A549 (cell line): ENCODE results near the gene ADAM12.

Experiments used
- CHD2 ChIP-seq: fragments of 150-350 bp; IDR thresholded peaks from 2 replicates; pipeline ENCODE4 v1.6.1; 2014; ENCODE audit warnings: low read length; ENCODE audit not compliant: partially characterized antibody
- EP300 ChIP-seq, 2 experiments: fragments of >200 bp; sonication (Bioruptor Twin); formaldehyde crosslinking; IDR thresholded peaks; 2 replicates in 1 of 2; 3 replicates in 1 of 2; pipeline ENCODE4 v1.6.1; 2016 to 2017
- FOSL2 ChIP-seq, 2 experiments: fragments of 450-650 bp in 1 of 2; fragments of >200 bp in 1 of 2; sonication (Bioruptor Twin) in 1 of 2; formaldehyde crosslinking; IDR thresholded peaks; 2 replicates each; pipeline versions ENCODE4 v1.5.0 to v1.6.1; 2016 to 2020; ENCODE audit warnings: mild to moderate bottlenecking in 1 of 2, moderate library complexity in 1 of 2
- MAFK ChIP-seq: fragments of 450-650 bp; IDR thresholded peaks from 2 replicates; pipeline ENCODE4 v1.6.1; 2014; ENCODE audit not compliant: partially characterized antibody
- POLR2A ChIP-seq: IDR thresholded peaks from 2 replicates; pipeline ENCODE4 v1.6.1; 2012; ENCODE audit warnings: mild to moderate bottlenecking, low read length
- RCOR1 ChIP-seq: fragments of 150-350 bp; IDR thresholded peaks from 2 replicates; pipeline ENCODE4 v1.6.1; 2014; ENCODE audit warnings: antibody characterized with exemption, low read length, low read depth
- SMC3 ChIP-seq: fragments of >200 bp; sonication (Bioruptor Twin); formaldehyde crosslinking; IDR thresholded peaks from 3 replicates; pipeline ENCODE4 v1.6.1; 2018; ENCODE audit warnings: inconsistent platforms
- SREBF2 ChIP-seq: fragments of 450-650 bp; IDR thresholded peaks from 2 replicates; pipeline ENCODE4 v1.6.1; 2014; ENCODE audit warnings: mild to moderate bottlenecking, moderate library complexity
- TP53 ChIP-seq: fragments of 250-450 bp; sonication (Bioruptor Pico); IDR thresholded peaks from 2 replicates; pipeline ENCODE4 v1.5.0; 2021; ENCODE audit warnings: mild to moderate bottlenecking, moderate library complexity
- TF ChIP-seq, protein P1 (sequence below): fragments of >200 bp; sonication (Bioruptor Twin); formaldehyde crosslinking; IDR thresholded peaks from 3 replicates; pipeline ENCODE4 v1.5.1; 2016
- TF ChIP-seq, protein P2 (sequence below): fragments of 250-450 bp; sonication (Bioruptor Pico); IDR thresholded peaks from 2 replicates; pipeline ENCODE4 v1.5.0; 2020; ENCODE audit warnings: low read depth, mild to moderate bottlenecking, moderate library complexity
- TF ChIP-seq, protein P3 (sequence below): fragments of 450-650 bp; IDR thresholded peaks from 2 replicates; pipeline ENCODE4 v1.6.1; 2014; ENCODE audit warnings: antibody characterized with exemption
- TF ChIP-seq, protein P4 (sequence below): fragments of >200 bp; sonication (Bioruptor Twin); formaldehyde crosslinking; IDR thresholded peaks from 3 replicates; pipeline ENCODE4 v1.6.1; 2016

DNA sequence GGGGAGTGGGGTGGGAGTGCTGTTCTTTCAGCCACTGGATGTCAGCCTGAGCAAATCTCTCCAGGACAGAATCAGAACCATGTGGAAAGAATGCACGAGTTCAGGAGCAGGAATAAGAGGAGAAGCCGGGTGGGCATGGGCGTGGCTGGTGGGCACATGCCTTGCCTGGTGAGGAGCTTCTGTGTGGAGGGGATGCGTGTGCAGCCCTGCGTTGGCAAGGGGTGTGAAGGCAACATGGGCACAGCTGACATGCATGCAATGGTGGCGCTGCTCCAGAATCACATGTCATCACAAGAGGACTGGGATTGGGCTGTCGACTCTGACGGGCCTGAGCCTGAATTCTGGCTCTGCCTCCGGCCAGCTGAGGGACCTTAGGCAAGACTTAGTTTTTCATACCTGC lies 162.1 kb downstream of the ADAM12 start:
- no peak for TF ChIP-seq CHD2
- TF ChIP-seq SREBF2, result no peak
- TF ChIP-seq, protein P1, sequence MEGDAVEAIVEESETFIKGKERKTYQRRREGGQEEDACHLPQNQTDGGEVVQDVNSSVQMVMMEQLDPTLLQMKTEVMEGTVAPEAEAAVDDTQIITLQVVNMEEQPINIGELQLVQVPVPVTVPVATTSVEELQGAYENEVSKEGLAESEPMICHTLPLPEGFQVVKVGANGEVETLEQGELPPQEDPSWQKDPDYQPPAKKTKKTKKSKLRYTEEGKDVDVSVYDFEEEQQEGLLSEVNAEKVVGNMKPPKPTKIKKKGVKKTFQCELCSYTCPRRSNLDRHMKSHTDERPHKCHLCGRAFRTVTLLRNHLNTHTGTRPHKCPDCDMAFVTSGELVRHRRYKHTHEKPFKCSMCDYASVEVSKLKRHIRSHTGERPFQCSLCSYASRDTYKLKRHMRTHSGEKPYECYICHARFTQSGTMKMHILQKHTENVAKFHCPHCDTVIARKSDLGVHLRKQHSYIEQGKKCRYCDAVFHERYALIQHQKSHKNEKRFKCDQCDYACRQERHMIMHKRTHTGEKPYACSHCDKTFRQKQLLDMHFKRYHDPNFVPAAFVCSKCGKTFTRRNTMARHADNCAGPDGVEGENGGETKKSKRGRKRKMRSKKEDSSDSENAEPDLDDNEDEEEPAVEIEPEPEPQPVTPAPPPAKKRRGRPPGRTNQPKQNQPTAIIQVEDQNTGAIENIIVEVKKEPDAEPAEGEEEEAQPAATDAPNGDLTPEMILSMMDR, result no peak
- TF ChIP-seq, protein P2, sequence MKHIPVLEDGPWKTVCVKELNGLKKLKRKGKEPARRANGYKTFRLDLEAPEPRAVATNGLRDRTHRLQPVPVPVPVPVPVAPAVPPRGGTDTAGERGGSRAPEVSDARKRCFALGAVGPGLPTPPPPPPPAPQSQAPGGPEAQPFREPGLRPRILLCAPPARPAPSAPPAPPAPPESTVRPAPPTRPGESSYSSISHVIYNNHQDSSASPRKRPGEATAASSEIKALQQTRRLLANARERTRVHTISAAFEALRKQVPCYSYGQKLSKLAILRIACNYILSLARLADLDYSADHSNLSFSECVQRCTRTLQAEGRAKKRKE, result no peak
- TF ChIP-seq, protein P3, sequence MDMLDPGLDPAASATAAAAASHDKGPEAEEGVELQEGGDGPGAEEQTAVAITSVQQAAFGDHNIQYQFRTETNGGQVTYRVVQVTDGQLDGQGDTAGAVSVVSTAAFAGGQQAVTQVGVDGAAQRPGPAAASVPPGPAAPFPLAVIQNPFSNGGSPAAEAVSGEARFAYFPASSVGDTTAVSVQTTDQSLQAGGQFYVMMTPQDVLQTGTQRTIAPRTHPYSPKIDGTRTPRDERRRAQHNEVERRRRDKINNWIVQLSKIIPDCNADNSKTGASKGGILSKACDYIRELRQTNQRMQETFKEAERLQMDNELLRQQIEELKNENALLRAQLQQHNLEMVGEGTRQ, result no peak
- no peak for TF ChIP-seq FOSL2 (IDR thresholded peaks at IDR 0.05)
- TF ChIP-seq FOSL2 (CRISPR knock-in tag; IDR thresholded peaks at IDR 0.05), result no peak
- TF ChIP-seq POLR2A, result no peak
- TF ChIP-seq RCOR1, result no peak
- no peak for TF ChIP-seq EP300 (IDR thresholded peaks at IDR 0.05)
- TF ChIP-seq TP53, result no peak
- TF ChIP-seq, protein P4, sequence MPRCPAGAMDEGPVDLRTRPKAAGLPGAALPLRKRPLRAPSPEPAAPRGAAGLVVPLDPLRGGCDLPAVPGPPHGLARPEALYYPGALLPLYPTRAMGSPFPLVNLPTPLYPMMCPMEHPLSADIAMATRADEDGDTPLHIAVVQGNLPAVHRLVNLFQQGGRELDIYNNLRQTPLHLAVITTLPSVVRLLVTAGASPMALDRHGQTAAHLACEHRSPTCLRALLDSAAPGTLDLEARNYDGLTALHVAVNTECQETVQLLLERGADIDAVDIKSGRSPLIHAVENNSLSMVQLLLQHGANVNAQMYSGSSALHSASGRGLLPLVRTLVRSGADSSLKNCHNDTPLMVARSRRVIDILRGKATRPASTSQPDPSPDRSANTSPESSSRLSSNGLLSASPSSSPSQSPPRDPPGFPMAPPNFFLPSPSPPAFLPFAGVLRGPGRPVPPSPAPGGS, result no peak
- no peak for TF ChIP-seq MAFK
- TF ChIP-seq SMC3, result no peak
